ENCODE measurements around the gene LMBR1L.

The LMBR1L gene

GRCh38 chr12:49055092-49055491 is 55.6 kb downstream of the LMBR1L start:
- Histone ChIP-seq H3K27ac (ENCODE audit: low read length) (no peak overlapping the region), H4K20me1 (ENCODE audit: insufficient read depth, low read length) (peaks cover 55% of the 10 kb centered on the region), H3K4me2 (ENCODE audit: low read length) (no peak overlapping the region), H3K9ac (ENCODE audit: low read length) (no peak overlapping the region), H3K4me3 (ENCODE audit: low read length) (no peak overlapping the region), H3K36me3 (replicated peaks; ENCODE audit: low read depth, low read length) (peaks cover 43% of the 10 kb centered on the region), H3K9me3 (ENCODE audit: insufficient read depth, low read length) (no peaks in the 10 kb centered on the region), H3K79me2 (ENCODE audit: low read length) (peaks cover 63% of the 10 kb centered on the region), H3K27me3 (ENCODE audit: low read depth, low read length) (no peaks in the 10 kb centered on the region), H3K4me1 (ENCODE audit: low read length) (peaks cover 34% of the 10 kb centered on the region), H2AFZ (ENCODE audit: low read depth, low read length) (no peak overlapping the region)
- TF ChIP-seq EZH2phosphoT487 (IDR thresholded peaks at IDR 0.05; ENCODE audit: low read depth) = no peak
- no peak for TF ChIP-seq CTCF (IDR thresholded peaks at IDR 0.05; ENCODE audit: low read depth, low read length)

- H4K20me1 ChIP-seq (ENCODE audit: insufficient read depth, low read length) = peaks cover 54% of the 10 kb centered on the region
- no peak overlapping the region for H3K9ac ChIP-seq (ENCODE audit: low read length)
- H3K4me3 ChIP-seq (ENCODE audit: low read length) = no peak overlapping the region
- peaks cover 57% of the 10 kb centered on the region for H3K79me2 ChIP-seq (ENCODE audit: low read length)
- H3K4me1 ChIP-seq (ENCODE audit: low read length) = peaks cover 34% of the 10 kb centered on the region
- no peak overlapping the region for H2AFZ ChIP-seq (ENCODE audit: low read depth, low read length)
- no peak overlapping the region for H3K4me2 ChIP-seq (ENCODE audit: low read length)
- no peaks in the 10 kb centered on the region for H3K9me3 ChIP-seq (ENCODE audit: insufficient read depth, low read length)
- H3K27me3 ChIP-seq (ENCODE audit: low read depth, low read length) = no peaks in the 10 kb centered on the region
- H3K36me3 ChIP-seq (replicated peaks; ENCODE audit: low read depth, low read length) = peaks cover 47% of the 10 kb centered on the region
- H3K27ac ChIP-seq (ENCODE audit: low read length) = no peak overlapping the region
- TF ChIP-seq EZH2phosphoT487 (IDR thresholded peaks at IDR 0.05; ENCODE audit: low read depth) (no peak), CTCF (IDR thresholded peaks at IDR 0.05; ENCODE audit: low read depth, low read length) (no peak)
Observed at GRCh38 chr12:49054524-49054923, 56.1 kb downstream of the LMBR1L start.

DNA sequence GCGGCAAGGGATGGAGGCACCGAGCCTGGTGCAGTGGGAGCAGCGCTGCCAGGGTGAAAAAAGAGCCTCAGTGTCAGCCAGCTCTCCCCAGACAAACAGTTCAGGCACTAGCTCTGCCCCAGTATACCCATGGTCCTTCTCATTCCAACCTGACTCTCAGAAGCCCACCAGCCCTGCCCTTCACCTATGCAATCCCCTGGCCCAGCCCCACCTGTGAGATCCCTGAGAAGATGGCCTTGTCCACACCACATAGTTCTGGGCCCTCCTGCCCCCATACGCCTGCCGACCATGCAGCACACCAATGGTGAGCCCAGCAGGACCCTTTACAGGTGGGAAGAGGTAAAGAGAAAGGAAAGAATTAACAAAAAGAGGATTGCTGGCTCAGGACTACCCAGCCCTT is 56.6 kb downstream of the LMBR1L start:
- Histone ChIP-seq H3K9ac (ENCODE audit: low read length) (no peak overlapping the region), H3K36me3 (replicated peaks; ENCODE audit: low read depth, low read length) (peaks cover 51% of the 10 kb centered on the region), H4K20me1 (ENCODE audit: insufficient read depth, low read length) (peaks cover 50% of the 10 kb centered on the region), H3K4me2 (ENCODE audit: low read length) (no peak overlapping the region), H3K79me2 (ENCODE audit: low read length) (peaks cover 53% of the 10 kb centered on the region), H3K27me3 (ENCODE audit: low read depth, low read length) (no peaks in the 10 kb centered on the region), H3K9me3 (ENCODE audit: insufficient read depth, low read length) (no peaks in the 10 kb centered on the region), H3K4me1 (ENCODE audit: low read length) (peaks cover 34% of the 10 kb centered on the region), H2AFZ (ENCODE audit: low read depth, low read length) (no peak overlapping the region), H3K4me3 (ENCODE audit: low read length) (no peak overlapping the region), H3K27ac (ENCODE audit: low read length) (no peak overlapping the region)
- TF ChIP-seq EZH2phosphoT487 (IDR thresholded peaks at IDR 0.05; ENCODE audit: low read depth) (no peak), CTCF (IDR thresholded peaks at IDR 0.05; ENCODE audit: low read depth, low read length) (no peak)

- peaks cover 22% of the 10 kb centered on the region for H3K4me1 ChIP-seq (ENCODE audit: low read length)
- TF ChIP-seq CTCF (IDR thresholded peaks at IDR 0.05; ENCODE audit: low read depth, low read length) (no peak), EZH2phosphoT487 (IDR thresholded peaks at IDR 0.05; ENCODE audit: low read depth) (no peak)
- peaks cover 66% of the 10 kb centered on the region for H3K36me3 ChIP-seq (replicated peaks; ENCODE audit: low read depth, low read length)
- H3K4me2 ChIP-seq (ENCODE audit: low read length) = no peak overlapping the region
- no peak overlapping the region for H3K9ac ChIP-seq (ENCODE audit: low read length)
- no peak overlapping the region for H3K27ac ChIP-seq (ENCODE audit: low read length)
- no peaks in the 10 kb centered on the region for H3K9me3 ChIP-seq (ENCODE audit: insufficient read depth, low read length)
- peaks cover 35% of the 10 kb centered on the region for H4K20me1 ChIP-seq (ENCODE audit: insufficient read depth, low read length)
- no peak overlapping the region for H3K4me3 ChIP-seq (ENCODE audit: low read length)
- H3K79me2 ChIP-seq (ENCODE audit: low read length) = peaks cover 38% of the 10 kb centered on the region
- H2AFZ ChIP-seq (ENCODE audit: low read depth, low read length) = no peak overlapping the region
- no peaks in the 10 kb centered on the region for H3K27me3 ChIP-seq (ENCODE audit: low read depth, low read length)
Observed at GRCh38 chr12:49052451-49053208, 58.0 kb downstream of the LMBR1L start.
